H9 (cell line): ENCODE results near the gene EP300. TPM values are rescaled to one million over a fixed set of nuclear protein-coding genes. Genes with fewer than 3 reads are reported as not detected.
A peak's percentile ranks its signal among the peaks of the same experiment; 100 is the strongest.

ENCODE experiments used
- DNase-seq: peaks from one replicate; pipeline ENCODE4 v3.0.0-alpha.2; 2017
- H2AFZ ChIP-seq: one replicate; pipeline ENCODE4 v1.6.1; 2013; ENCODE audit warnings: mild to moderate bottlenecking, low read length, control low read depth, moderate library complexity
- H2AK5ac ChIP-seq: 2 replicates; pipeline ENCODE4 v1.6.1; 2013; ENCODE audit warnings: low read length, control low read depth, mixed read lengths; ENCODE audit not compliant: insufficient read length
- H2BK120ac ChIP-seq: one replicate; pipeline ENCODE4 v1.6.1; 2013; ENCODE audit warnings: low read depth, mild to moderate bottlenecking, low read length, control low read depth, inconsistent platforms; ENCODE audit not compliant: poor library complexity, severe bottlenecking
- H2BK12ac ChIP-seq: 2 replicates; pipeline ENCODE4 v1.6.1; 2013; ENCODE audit warnings: low read length, control low read depth, mixed read lengths, low read depth; ENCODE audit not compliant: insufficient read length
- H2BK15ac ChIP-seq: 2 replicates; pipeline ENCODE4 v1.6.1; 2013; ENCODE audit warnings: low read depth, low read length, control low read depth
- H2BK20ac ChIP-seq: one replicate; pipeline ENCODE4 v1.6.1; 2013; ENCODE audit warnings: low read depth, mild to moderate bottlenecking, low read length, control low read depth, inconsistent platforms; ENCODE audit not compliant: poor library complexity, severe bottlenecking
- H2BK5ac ChIP-seq: 2 replicates; pipeline ENCODE4 v1.6.1; 2013; ENCODE audit warnings: low read length, control low read depth, mixed read lengths; ENCODE audit not compliant: insufficient read length
- H3K14ac ChIP-seq: 2 replicates; pipeline ENCODE4 v1.6.1; 2013; ENCODE audit warnings: low read length, control low read depth; ENCODE audit not compliant: insufficient read depth
- H3K18ac ChIP-seq: 2 replicates; pipeline ENCODE4 v1.6.1; 2013; ENCODE audit warnings: low read depth, mild to moderate bottlenecking, mixed read lengths, low read length, control low read depth; ENCODE audit not compliant: insufficient read length
- H3K23ac ChIP-seq: 2 replicates; pipeline ENCODE4 v1.6.1; 2013; ENCODE audit warnings: low read length, control low read depth, mixed read lengths, low read depth; ENCODE audit not compliant: insufficient read length
- H3K23me2 ChIP-seq: 2 replicates; pipeline ENCODE4 v1.6.1; 2013; ENCODE audit warnings: low read depth, mild to moderate bottlenecking, mixed read lengths, low read length, control low read depth; ENCODE audit not compliant: insufficient read length, poor library complexity, severe bottlenecking
- H3K27ac ChIP-seq: 2 replicates; pipeline ENCODE4 v1.5.1; 2013; ENCODE audit warnings: low read length, control low read depth, mixed read lengths, low read depth; ENCODE audit not compliant: insufficient read length
- H3K27me3 ChIP-seq: 2 replicates; pipeline ENCODE4 v1.6.1; 2013; ENCODE audit warnings: low read length, control low read depth, inconsistent platforms; ENCODE audit not compliant: insufficient read depth
- H3K4ac ChIP-seq: 2 replicates; pipeline ENCODE4 v1.6.1; 2013; ENCODE audit warnings: low read depth, mild to moderate bottlenecking, control low read depth, inconsistent platforms, low read length, moderate library complexity
- H3K4me1 ChIP-seq: 2 replicates; pipeline ENCODE4 v1.6.1; 2013; ENCODE audit warnings: low read length, control low read depth, inconsistent platforms; ENCODE audit not compliant: insufficient read depth
- H3K4me2 ChIP-seq: 2 replicates; pipeline ENCODE4 v1.6.1; 2013; ENCODE audit warnings: low read length, control low read depth, mixed read lengths; ENCODE audit not compliant: insufficient read length, insufficient read depth
- H3K56ac ChIP-seq: 2 replicates; pipeline ENCODE4 v1.6.1; 2013; ENCODE audit warnings: low read depth, mild to moderate bottlenecking, mixed read lengths, low read length, control low read depth; ENCODE audit not compliant: insufficient read length
- H3K79me1 ChIP-seq: 2 replicates; pipeline ENCODE4 v1.6.1; 2013; ENCODE audit warnings: low read depth, mild to moderate bottlenecking, moderate library complexity, low read length, control low read depth, inconsistent platforms; ENCODE audit not compliant: insufficient read depth, poor library complexity, severe bottlenecking
- H3K79me2 ChIP-seq: 2 replicates; pipeline ENCODE4 v1.6.1; 2013; ENCODE audit warnings: low read length, control low read depth, inconsistent platforms; ENCODE audit not compliant: insufficient read depth
- H3K9ac ChIP-seq: 2 replicates; pipeline ENCODE4 v1.6.1; 2013; ENCODE audit warnings: low read length, control low read depth, mixed read lengths; ENCODE audit not compliant: insufficient read length; ENCODE audit errors: extremely low read depth
- H3K9me3 ChIP-seq: one replicate; pipeline ENCODE4 v1.6.1; 2013; ENCODE audit warnings: low read depth, low read length, inconsistent platforms; ENCODE audit not compliant: control insufficient read depth
- H3T11ph ChIP-seq: one replicate; pipeline ENCODE4 v1.6.1; 2013; ENCODE audit warnings: mild to moderate bottlenecking, low read length, control low read depth, inconsistent platforms
- H4K20me1 ChIP-seq: one replicate; pipeline ENCODE4 v1.6.1; 2013; ENCODE audit not compliant: control insufficient read depth, insufficient read length, insufficient read depth
- H4K5ac ChIP-seq: 2 replicates; pipeline ENCODE4 v1.6.1; 2013; ENCODE audit warnings: low read depth, mild to moderate bottlenecking, mixed read lengths, low read length, control low read depth; ENCODE audit not compliant: insufficient read length
- H4K8ac ChIP-seq: replicated peaks from 2 replicates; pipeline ENCODE4 v1.6.1; 2013; ENCODE audit warnings: low read length, control low read depth, mixed read lengths, low read depth; ENCODE audit not compliant: insufficient read length
- H4K91ac ChIP-seq: 2 replicates; pipeline ENCODE4 v1.6.1; 2013; ENCODE audit warnings: low read depth, mild to moderate bottlenecking, moderate library complexity, mixed read lengths, low read length, control low read depth; ENCODE audit not compliant: insufficient read length
- H3K27ac Mint-ChIP-seq, 3 experiments: 2 replicates in 2 of 3; 3 replicates in 1 of 3; pipeline ENCODE4 v1.8.0; 2020 to 2021; ENCODE audit warnings: mixed read lengths in 3 of 3, mild to moderate bottlenecking in 1 of 3, moderate library complexity in 1 of 3
- H3K27me3 Mint-ChIP-seq: 2 replicates; pipeline ENCODE4 v1.8.0; 2021; ENCODE audit warnings: low read depth, mild to moderate bottlenecking, moderate library complexity, mixed read lengths
- H3K36me3 Mint-ChIP-seq, 3 experiments: 2 replicates in 2 of 3; 3 replicates in 1 of 3; pipeline ENCODE4 v1.8.0; 2020 to 2021; ENCODE audit warnings: low read depth in 3 of 3, mixed read lengths in 3 of 3; ENCODE audit not compliant: insufficient read depth in 1 of 3
- H3K4me1 Mint-ChIP-seq, 2 experiments: 2 replicates each; pipeline ENCODE4 v1.8.0; 2020; ENCODE audit warnings: mixed read lengths in 2 of 2
- H3K4me3 Mint-ChIP-seq, 2 experiments: 2 replicates in 1 of 2; 3 replicates in 1 of 2; pipeline ENCODE4 v1.8.0; 2020 to 2021; ENCODE audit warnings: mild to moderate bottlenecking in 2 of 2, mixed read lengths in 2 of 2, moderate library complexity in 1 of 2
- H3K9me3 Mint-ChIP-seq, 2 experiments: 2 replicates in 1 of 2; 3 replicates in 1 of 2; pipeline ENCODE4 v1.8.0; 2020; ENCODE audit warnings: mild to moderate bottlenecking in 2 of 2, mixed read lengths in 2 of 2, moderate library complexity in 1 of 2
- CTCF ChIP-seq: fragments of 200-600 bp; sonication (generic); conservative IDR thresholded peaks from 3 replicates; pipeline ENCODE4 v1.8.0; 2021; ENCODE audit warnings: antibody characterized with exemption, mild to moderate bottlenecking
- WGBS: extraction: QIAGEN DNeasy Blood & Tissue Kit; methylation state at CpG from one replicate; pipeline ENCODE4 v1.1.7; 2013; ENCODE audit warnings: missing lambda C conversion rate, low lambda C conversion rate, mixed read lengths; ENCODE audit not compliant: insufficient read length; ENCODE audit errors: extremely low coverage; 5-methylcytosine and 5-hydroxymethylcytosine counted together
- total RNA-seq: library from RNA; stranded (reverse); gene quantifications from 2 replicates; pipeline ENCODE4 v1.2.1, GENCODE V29; 2021

Gene EP300
- total RNA-seq, 1 experiment from 2014 or later, result 136 TPM

DNA sequence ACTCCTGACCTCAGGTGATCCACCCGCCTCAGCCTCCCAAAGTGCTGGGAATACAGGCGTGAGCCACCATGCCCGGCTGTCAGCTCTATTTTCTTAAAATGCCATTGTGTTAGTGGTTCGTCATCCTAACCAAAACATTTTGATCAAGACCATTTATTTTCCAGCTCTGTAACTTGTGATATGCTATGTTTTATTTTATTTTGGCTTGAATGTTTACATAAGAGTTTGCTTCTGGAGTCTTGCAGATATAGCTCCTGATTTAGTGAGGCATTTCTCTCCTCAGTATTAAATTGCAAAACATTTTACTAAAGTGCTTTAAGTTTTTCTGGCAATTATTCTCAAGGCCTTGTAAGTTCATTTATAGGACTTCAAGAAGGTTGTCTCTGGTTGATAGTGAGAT lies 4.4 kb downstream of the EP300 start:
- Histone ChIP-seq H3K27me3 (no peaks in the 10 kb centered on the region), H3K4ac (no peak overlapping the region), H2BK120ac (no peak overlapping the region), H2BK20ac (no peak overlapping the region), H3K23me2 (peaks cover 12% of the 10 kb centered on the region), H3K14ac (no peak overlapping the region), H4K91ac (no peak overlapping the region), H3K9ac (no peak overlapping the region), H2BK15ac (no peak overlapping the region), H3K23ac (no peak overlapping the region), H3K4me2 (no peak overlapping the region), H4K8ac (no peak overlapping the region), H2AK5ac (no peak overlapping the region), H4K20me1 (no peaks in the 10 kb centered on the region), H3T11ph (no peak overlapping the region), H3K56ac (no peak overlapping the region), H3K27ac (no peak overlapping the region), H3K18ac (no peak overlapping the region), H2BK5ac (no peak overlapping the region), H4K5ac (no peak overlapping the region), H2BK12ac (no peak overlapping the region), H2AFZ (no peak overlapping the region), H3K4me1 (no peaks in the 10 kb centered on the region; the same call in 1 of the 2 replicates), H3K79me1 (no peaks in the 10 kb centered on the region), H3K9me3 (no peaks in the 10 kb centered on the region), H3K79me2 (peaks cover 86% of the 10 kb centered on the region)
- H3K4me3 Mint-ChIP-seq, result peak overlapping the region in 1 of 2 experiments; percentile 7; a peak in 1 of 5 replicates
- DNase-seq, result no peak
- WGBS, result no CpG with 5 or more reads among the region's 4 CpGs
- no peak overlapping the region; a peak in 1 of 7 replicates for H3K27ac Mint-ChIP-seq
- peaks cover 37 to 40% of the 10 kb centered on the region in 2 experiments for H3K4me1 Mint-ChIP-seq
- H3K9me3 Mint-ChIP-seq, result no peaks in the 10 kb centered on the region
- H3K27me3 Mint-ChIP-seq, result no peaks in the 10 kb centered on the region
- peaks cover 9 to 41% (median 38%) of the 10 kb centered on the region in 3 experiments for H3K36me3 Mint-ChIP-seq
- no peak for TF ChIP-seq CTCF
